ENCODE data around the gene MRPS26. TPM values are rescaled to one million over a fixed set of nuclear protein-coding genes. Genes with fewer than 3 reads are reported as not detected.
"Not testable (repeated sequence)": the region's sequence is repeated elsewhere in the genome, so short reads cannot be mapped to it uniquely, and the experiment has no call there.

The MRPS26 gene
- polyA plus RNA-seq, 1 donor, result 48.0 TPM

- DNase-seq, result no peak
Observed at GRCh38 chr20:3040086-3040485, 5.8 kb upstream of the MRPS26 start.

DNA sequence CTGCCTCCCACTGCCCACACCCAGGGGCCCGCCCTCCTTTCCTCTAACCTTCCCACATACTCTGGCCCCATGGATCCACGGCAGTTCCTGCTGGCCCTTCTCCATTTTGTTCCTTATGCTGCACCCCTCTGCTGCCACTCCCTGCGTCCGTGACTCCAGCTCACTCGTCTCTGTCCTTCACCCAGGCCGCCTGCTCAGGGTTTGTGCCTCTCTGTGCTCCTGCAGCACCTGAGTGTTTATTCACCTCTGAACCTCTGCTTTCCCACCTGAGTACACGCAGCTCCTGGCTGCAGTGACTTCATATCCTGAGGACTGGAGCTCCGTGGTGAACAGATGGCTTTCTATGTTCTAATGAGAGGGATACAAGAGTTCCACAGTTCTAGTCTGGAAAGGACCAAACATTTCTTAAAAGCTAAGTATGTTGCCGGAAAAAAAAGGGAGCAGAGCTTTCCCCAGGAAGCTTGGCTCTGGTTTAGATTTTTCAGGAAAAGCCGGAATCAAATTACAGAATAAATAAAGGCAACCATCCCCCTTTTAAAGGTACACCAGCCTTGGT lies 3.9 kb upstream of the MRPS26 start:
- peak; percentile 54 for DNase-seq

DNA sequence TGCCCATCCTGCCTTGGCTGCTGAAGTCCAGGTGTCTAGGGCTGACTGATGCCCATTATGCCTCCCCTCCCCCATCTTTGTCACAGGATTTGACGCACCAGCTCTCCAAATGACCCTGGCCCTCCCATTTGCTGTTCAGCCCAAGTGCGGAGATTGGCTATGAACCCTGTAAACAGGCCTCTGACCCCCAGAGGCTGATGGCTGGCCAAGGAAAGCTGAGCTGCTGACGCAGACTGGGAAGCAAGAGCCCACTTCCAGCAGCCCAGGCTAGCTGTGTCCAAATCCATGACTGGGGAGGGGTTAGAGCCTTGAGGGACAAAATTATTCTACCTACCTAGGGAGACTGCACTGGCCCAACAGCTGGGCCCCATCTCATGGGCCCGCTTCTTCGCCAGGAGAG lies 3.2 kb upstream of the MRPS26 start:
- DNase-seq, result no peak

GRCh38 chr20:3043322-3043721 lies 2.5 kb upstream of the MRPS26 start, which contains the start of gene GNRH2:
GNRH2 (plus strand) TSS chr20:3043622; CDS start chr20:3044415, 793 bp downstream.
- no peak for DNase-seq

GRCh38 chr20:3044336-3044965 lies 1.4 kb upstream of the MRPS26 start:
- no peak for DNase-seq

DNA sequence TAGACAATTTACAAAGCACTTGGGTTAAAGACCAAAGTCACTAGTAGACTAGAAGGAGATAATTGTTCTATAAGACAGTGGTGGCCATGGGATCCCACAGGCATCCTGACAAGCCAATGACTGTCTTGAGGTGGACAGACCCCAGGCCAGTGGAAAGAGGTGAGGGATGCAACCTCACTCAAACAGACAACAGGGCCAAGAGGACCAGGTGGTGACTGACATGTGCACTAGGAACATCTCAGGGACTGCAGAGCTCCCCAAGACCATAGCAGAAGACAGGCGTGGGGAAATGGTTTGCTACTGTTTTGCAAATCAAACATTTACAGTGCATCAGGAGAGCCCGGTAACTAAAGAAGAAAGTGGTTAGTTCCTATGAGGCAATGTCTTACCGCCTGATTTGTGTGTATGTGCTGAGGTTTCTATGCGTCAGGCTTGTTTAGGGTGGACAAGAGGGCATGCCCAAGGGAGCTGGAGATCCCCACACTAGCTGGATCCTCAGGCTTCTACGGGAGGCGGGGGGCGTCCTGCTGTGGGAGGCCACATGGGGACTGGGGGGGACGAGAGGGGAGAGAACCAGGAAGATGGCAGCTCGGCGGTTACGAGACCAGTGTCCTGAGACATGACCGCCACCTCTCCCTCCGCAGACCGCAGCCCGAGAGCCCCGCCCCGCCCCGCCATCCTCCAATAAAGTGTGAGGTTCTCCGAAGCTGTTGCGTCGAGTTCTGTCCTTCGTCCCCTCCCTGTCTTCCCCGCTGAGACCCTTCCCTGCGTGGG lies 623 bp upstream of the MRPS26 start:
- no peak for DNase-seq

GRCh38 chr20:3046677-3047462 lies 1.0 kb downstream of the MRPS26 start:
- DNase-seq, result no peak

- no peak for DNase-seq
Observed at GRCh38 chr20:3047486-3048419, 1.9 kb downstream of the MRPS26 start.

GRCh38 chr20:3051385-3052019 lies 5.7 kb downstream of the MRPS26 start:
- DNase-seq, result no peak

- DNase-seq, result no peak
Observed at GRCh38 chr20:3059489-3059888, 13.6 kb downstream of the MRPS26 start.

DNA sequence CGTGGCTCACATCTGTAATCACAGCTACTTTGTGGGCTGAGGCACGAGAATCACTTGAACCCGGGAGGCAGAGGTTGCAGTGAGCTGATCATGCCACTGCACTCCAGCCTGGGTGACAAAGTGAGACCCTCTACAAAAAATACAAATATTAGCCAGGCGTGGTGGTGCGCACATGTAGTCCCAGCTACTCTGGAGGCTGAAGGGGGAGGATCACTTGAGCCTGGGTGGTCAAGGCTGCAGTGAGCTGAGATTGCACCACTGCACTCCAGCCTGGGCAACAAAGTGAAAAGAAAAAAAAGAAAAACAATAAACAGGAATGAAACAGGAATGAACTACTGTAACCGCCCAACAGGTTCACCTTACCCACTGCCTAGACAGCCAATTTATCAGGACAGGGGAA lies 18.3 kb downstream of the MRPS26 start:
- not testable (repeated sequence) for DNase-seq

DNA sequence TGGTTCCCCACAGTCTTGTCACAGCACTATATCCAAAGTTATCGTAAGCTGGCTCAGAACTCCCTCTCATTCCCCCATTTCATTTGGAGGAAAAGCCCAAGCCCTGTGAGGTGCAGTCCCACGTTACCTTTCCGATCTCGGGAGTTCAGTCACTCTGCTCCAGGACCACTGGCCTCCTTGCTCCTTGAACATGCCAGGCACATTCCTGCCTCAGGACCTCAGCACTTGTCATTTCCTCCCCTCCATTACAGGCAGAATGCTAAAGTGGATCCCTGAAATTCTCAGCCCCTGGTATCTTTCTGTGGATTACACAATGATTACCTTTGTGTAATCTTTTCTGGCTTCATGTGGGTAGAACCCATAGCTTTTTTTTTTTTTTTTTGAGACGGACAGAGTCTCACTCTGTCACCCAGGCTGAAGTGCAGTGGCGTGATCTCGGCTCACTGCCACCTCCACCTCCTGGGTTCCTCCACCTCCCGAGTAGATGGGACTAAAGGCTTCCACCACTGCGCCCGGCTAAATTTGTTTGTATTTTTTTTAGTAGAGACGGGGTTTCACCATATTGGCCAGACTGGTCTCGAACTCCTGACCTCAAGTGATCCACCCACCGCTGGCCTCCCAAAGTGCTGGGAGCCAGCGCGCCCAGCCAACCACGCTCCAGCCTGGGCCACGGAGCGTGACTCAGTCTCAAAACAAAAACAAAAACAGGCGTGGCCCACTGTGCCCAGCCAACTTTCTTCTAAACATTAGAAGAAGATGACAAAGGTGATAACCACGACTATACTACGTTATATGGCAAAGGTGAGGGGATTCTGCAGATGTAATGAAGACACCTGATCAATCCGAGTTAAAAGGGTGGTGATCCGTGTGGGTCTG lies 21.5 kb downstream of the MRPS26 start:
- DNase-seq, result no peak

DNA sequence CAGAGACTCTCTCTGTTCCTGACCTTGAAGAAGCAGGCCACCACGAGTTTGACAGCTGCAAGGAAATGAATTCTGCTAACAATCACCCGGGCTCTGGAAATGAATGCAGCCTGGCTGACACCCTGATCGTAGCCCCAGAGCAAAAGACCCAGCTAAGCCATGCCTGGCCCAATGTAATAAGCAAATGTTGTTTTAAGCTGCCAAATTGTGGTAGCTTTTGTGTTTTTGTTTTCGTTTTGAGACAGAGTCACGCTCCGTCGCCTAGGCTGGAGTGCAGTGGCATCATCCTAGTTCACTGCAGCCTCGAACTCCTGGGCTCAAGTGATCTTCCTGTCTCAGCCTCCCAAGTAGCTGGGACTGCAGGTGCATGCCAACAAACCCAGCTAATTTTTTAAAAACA lies 22.2 kb downstream of the MRPS26 start:
- DNase-seq, result no peak

GRCh38 chr20:3068986-3069900 lies 23.4 kb downstream of the MRPS26 start:
- no peak for DNase-seq

- DNase-seq, result no peak
Observed at GRCh38 chr20:3070725-3071124, 24.9 kb downstream of the MRPS26 start.

DNA sequence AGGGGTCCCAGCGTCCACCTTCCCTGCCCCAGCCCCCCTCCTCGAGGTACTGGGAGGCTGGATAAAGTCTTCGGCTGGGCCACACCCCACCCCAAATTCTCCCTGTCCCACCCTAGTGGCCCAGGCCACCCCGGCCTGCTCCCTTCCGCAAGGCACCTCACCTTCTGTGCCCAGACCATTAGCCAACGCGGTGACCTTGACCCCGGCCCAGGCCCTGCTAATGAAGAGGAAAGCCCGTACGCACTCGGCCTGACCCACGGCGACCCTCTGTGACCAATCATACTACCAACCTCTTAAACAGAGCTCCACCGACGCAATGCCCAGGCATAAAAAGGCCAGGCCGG lies 25.4 kb downstream of the MRPS26 start:
- no peak for DNase-seq

GRCh38 chr20:3071610-3072529 lies 26.0 kb downstream of the MRPS26 start, which contains the start of gene OXT:
OXT (plus strand) TSS chr20:3071620; CDS start chr20:3071656, 36 bp downstream.
- no peak for DNase-seq

All from left kidney (tissue), 2 donors.